H9 (cell line): ENCODE results near the gene CA12. TPM values are rescaled to one million over a fixed set of nuclear protein-coding genes. Genes with fewer than 3 reads are reported as not detected.

Experiments
- DNase-seq: peaks from one replicate; pipeline ENCODE4 v3.0.0-alpha.2; 2017
- H2AFZ ChIP-seq: one replicate; pipeline ENCODE4 v1.6.1; 2013; ENCODE audit warnings: mild to moderate bottlenecking, low read length, control low read depth, moderate library complexity
- H2AK5ac ChIP-seq: 2 replicates; pipeline ENCODE4 v1.6.1; 2013; ENCODE audit warnings: low read length, control low read depth, mixed read lengths; ENCODE audit not compliant: insufficient read length
- H2BK120ac ChIP-seq: one replicate; pipeline ENCODE4 v1.6.1; 2013; ENCODE audit warnings: low read depth, mild to moderate bottlenecking, low read length, control low read depth, inconsistent platforms; ENCODE audit not compliant: poor library complexity, severe bottlenecking
- H2BK12ac ChIP-seq: 2 replicates; pipeline ENCODE4 v1.6.1; 2013; ENCODE audit warnings: low read length, control low read depth, mixed read lengths, low read depth; ENCODE audit not compliant: insufficient read length
- H2BK15ac ChIP-seq: 2 replicates; pipeline ENCODE4 v1.6.1; 2013; ENCODE audit warnings: low read depth, low read length, control low read depth
- H2BK20ac ChIP-seq: one replicate; pipeline ENCODE4 v1.6.1; 2013; ENCODE audit warnings: low read depth, mild to moderate bottlenecking, low read length, control low read depth, inconsistent platforms; ENCODE audit not compliant: poor library complexity, severe bottlenecking
- H2BK5ac ChIP-seq: 2 replicates; pipeline ENCODE4 v1.6.1; 2013; ENCODE audit warnings: low read length, control low read depth, mixed read lengths; ENCODE audit not compliant: insufficient read length
- H3K14ac ChIP-seq: 2 replicates; pipeline ENCODE4 v1.6.1; 2013; ENCODE audit warnings: low read length, control low read depth; ENCODE audit not compliant: insufficient read depth
- H3K18ac ChIP-seq: 2 replicates; pipeline ENCODE4 v1.6.1; 2013; ENCODE audit warnings: low read depth, mild to moderate bottlenecking, mixed read lengths, low read length, control low read depth; ENCODE audit not compliant: insufficient read length
- H3K23ac ChIP-seq: 2 replicates; pipeline ENCODE4 v1.6.1; 2013; ENCODE audit warnings: low read length, control low read depth, mixed read lengths, low read depth; ENCODE audit not compliant: insufficient read length
- H3K23me2 ChIP-seq: 2 replicates; pipeline ENCODE4 v1.6.1; 2013; ENCODE audit warnings: low read depth, mild to moderate bottlenecking, mixed read lengths, low read length, control low read depth; ENCODE audit not compliant: insufficient read length, poor library complexity, severe bottlenecking
- H3K27ac ChIP-seq: 2 replicates; pipeline ENCODE4 v1.5.1; 2013; ENCODE audit warnings: low read length, control low read depth, mixed read lengths, low read depth; ENCODE audit not compliant: insufficient read length
- H3K27me3 ChIP-seq: 2 replicates; pipeline ENCODE4 v1.6.1; 2013; ENCODE audit warnings: low read length, control low read depth, inconsistent platforms; ENCODE audit not compliant: insufficient read depth
- H3K4ac ChIP-seq: 2 replicates; pipeline ENCODE4 v1.6.1; 2013; ENCODE audit warnings: low read depth, mild to moderate bottlenecking, control low read depth, inconsistent platforms, low read length, moderate library complexity
- H3K4me1 ChIP-seq: 2 replicates; pipeline ENCODE4 v1.6.1; 2013; ENCODE audit warnings: low read length, control low read depth, inconsistent platforms; ENCODE audit not compliant: insufficient read depth
- H3K4me2 ChIP-seq: 2 replicates; pipeline ENCODE4 v1.6.1; 2013; ENCODE audit warnings: low read length, control low read depth, mixed read lengths; ENCODE audit not compliant: insufficient read length, insufficient read depth
- H3K56ac ChIP-seq: 2 replicates; pipeline ENCODE4 v1.6.1; 2013; ENCODE audit warnings: low read depth, mild to moderate bottlenecking, mixed read lengths, low read length, control low read depth; ENCODE audit not compliant: insufficient read length
- H3K79me1 ChIP-seq: 2 replicates; pipeline ENCODE4 v1.6.1; 2013; ENCODE audit warnings: low read depth, mild to moderate bottlenecking, moderate library complexity, low read length, control low read depth, inconsistent platforms; ENCODE audit not compliant: insufficient read depth, poor library complexity, severe bottlenecking
- H3K79me2 ChIP-seq: 2 replicates; pipeline ENCODE4 v1.6.1; 2013; ENCODE audit warnings: low read length, control low read depth, inconsistent platforms; ENCODE audit not compliant: insufficient read depth
- H3K9ac ChIP-seq: 2 replicates; pipeline ENCODE4 v1.6.1; 2013; ENCODE audit warnings: low read length, control low read depth, mixed read lengths; ENCODE audit not compliant: insufficient read length; ENCODE audit errors: extremely low read depth
- H3K9me3 ChIP-seq: one replicate; pipeline ENCODE4 v1.6.1; 2013; ENCODE audit warnings: low read depth, low read length, inconsistent platforms; ENCODE audit not compliant: control insufficient read depth
- H3T11ph ChIP-seq: one replicate; pipeline ENCODE4 v1.6.1; 2013; ENCODE audit warnings: mild to moderate bottlenecking, low read length, control low read depth, inconsistent platforms
- H4K20me1 ChIP-seq: one replicate; pipeline ENCODE4 v1.6.1; 2013; ENCODE audit not compliant: control insufficient read depth, insufficient read length, insufficient read depth
- H4K5ac ChIP-seq: 2 replicates; pipeline ENCODE4 v1.6.1; 2013; ENCODE audit warnings: low read depth, mild to moderate bottlenecking, mixed read lengths, low read length, control low read depth; ENCODE audit not compliant: insufficient read length
- H4K8ac ChIP-seq: replicated peaks from 2 replicates; pipeline ENCODE4 v1.6.1; 2013; ENCODE audit warnings: low read length, control low read depth, mixed read lengths, low read depth; ENCODE audit not compliant: insufficient read length
- H4K91ac ChIP-seq: 2 replicates; pipeline ENCODE4 v1.6.1; 2013; ENCODE audit warnings: low read depth, mild to moderate bottlenecking, moderate library complexity, mixed read lengths, low read length, control low read depth; ENCODE audit not compliant: insufficient read length
- H3K27ac Mint-ChIP-seq, 3 experiments: 2 replicates in 2 of 3; 3 replicates in 1 of 3; pipeline ENCODE4 v1.8.0; 2020 to 2021; ENCODE audit warnings: mixed read lengths in 3 of 3, mild to moderate bottlenecking in 1 of 3, moderate library complexity in 1 of 3
- H3K27me3 Mint-ChIP-seq: 2 replicates; pipeline ENCODE4 v1.8.0; 2021; ENCODE audit warnings: low read depth, mild to moderate bottlenecking, moderate library complexity, mixed read lengths
- H3K36me3 Mint-ChIP-seq, 3 experiments: 2 replicates in 2 of 3; 3 replicates in 1 of 3; pipeline ENCODE4 v1.8.0; 2020 to 2021; ENCODE audit warnings: low read depth in 3 of 3, mixed read lengths in 3 of 3; ENCODE audit not compliant: insufficient read depth in 1 of 3
- H3K4me1 Mint-ChIP-seq, 2 experiments: 2 replicates each; pipeline ENCODE4 v1.8.0; 2020; ENCODE audit warnings: mixed read lengths in 2 of 2
- H3K4me3 Mint-ChIP-seq, 2 experiments: 2 replicates in 1 of 2; 3 replicates in 1 of 2; pipeline ENCODE4 v1.8.0; 2020 to 2021; ENCODE audit warnings: mild to moderate bottlenecking in 2 of 2, mixed read lengths in 2 of 2, moderate library complexity in 1 of 2
- H3K9me3 Mint-ChIP-seq, 2 experiments: 2 replicates in 1 of 2; 3 replicates in 1 of 2; pipeline ENCODE4 v1.8.0; 2020; ENCODE audit warnings: mild to moderate bottlenecking in 2 of 2, mixed read lengths in 2 of 2, moderate library complexity in 1 of 2
- WGBS: extraction: QIAGEN DNeasy Blood & Tissue Kit; methylation state at CpG from one replicate; pipeline ENCODE4 v1.1.7; 2013; ENCODE audit warnings: missing lambda C conversion rate, low lambda C conversion rate, mixed read lengths; ENCODE audit not compliant: insufficient read length; ENCODE audit errors: extremely low coverage; 5-methylcytosine and 5-hydroxymethylcytosine counted together
- total RNA-seq: library from RNA; stranded (reverse); gene quantifications from 2 replicates; pipeline ENCODE4 v1.2.1, GENCODE V29; 2021
- TF ChIP-seq, protein P1 (sequence below): fragments of 200-600 bp; sonication (generic); conservative IDR thresholded peaks from 3 replicates; pipeline ENCODE4 v1.8.0; 2021; ENCODE audit warnings: antibody characterized with exemption, mild to moderate bottlenecking

The CA12 gene
- total RNA-seq, 1 experiment from 2014 or later = 0.68 TPM

DNA sequence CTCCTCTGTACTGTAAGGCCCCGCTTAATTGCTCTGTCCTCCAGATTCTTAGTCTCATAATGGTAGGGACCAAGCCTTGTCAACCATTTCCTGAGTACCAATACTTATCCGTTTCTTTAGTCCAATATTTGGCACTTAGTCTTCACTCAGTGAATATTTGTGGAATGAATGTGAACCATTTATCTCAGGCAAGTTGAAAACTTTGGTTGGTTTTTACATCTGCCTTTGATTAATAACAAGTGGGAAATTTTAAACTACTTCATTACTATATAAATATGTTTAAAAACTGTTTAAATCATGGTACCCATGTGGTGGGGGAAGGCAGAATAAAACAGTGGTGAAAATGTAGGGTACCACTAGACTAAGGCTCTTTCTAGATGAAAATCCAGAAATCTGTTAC is 15.2 kb downstream of the CA12 start:
- no peaks in the 10 kb centered on the region for H3K79me2 ChIP-seq
- no peak overlapping the region for H4K91ac ChIP-seq
- H3K79me1 ChIP-seq = no peaks in the 10 kb centered on the region
- no peaks in the 10 kb centered on the region for H3K9me3 ChIP-seq
- no peak overlapping the region for H2BK15ac ChIP-seq
- H3K4ac ChIP-seq = no peak overlapping the region
- peaks cover 32 to 33% of the 10 kb centered on the region in 2 experiments for H3K4me1 Mint-ChIP-seq
- no peak for DNase-seq
- WGBS = no CpG with 5 or more reads among the region's 2 CpGs
- no peak overlapping the region for H3T11ph ChIP-seq
- H3K36me3 Mint-ChIP-seq = no peaks in the 10 kb centered on the region
- H3K27me3 Mint-ChIP-seq = no peaks in the 10 kb centered on the region; the same call in 1 of the 2 replicates
- no peak overlapping the region for H2AK5ac ChIP-seq
- H2AFZ ChIP-seq = no peak overlapping the region
- no peaks in the 10 kb centered on the region for H3K27me3 ChIP-seq
- H2BK12ac ChIP-seq = no peak overlapping the region
- no peaks in the 10 kb centered on the region for H3K9me3 Mint-ChIP-seq
- no peak overlapping the region for H4K5ac ChIP-seq
- no peak overlapping the region for H3K56ac ChIP-seq
- TF ChIP-seq, protein P1, sequence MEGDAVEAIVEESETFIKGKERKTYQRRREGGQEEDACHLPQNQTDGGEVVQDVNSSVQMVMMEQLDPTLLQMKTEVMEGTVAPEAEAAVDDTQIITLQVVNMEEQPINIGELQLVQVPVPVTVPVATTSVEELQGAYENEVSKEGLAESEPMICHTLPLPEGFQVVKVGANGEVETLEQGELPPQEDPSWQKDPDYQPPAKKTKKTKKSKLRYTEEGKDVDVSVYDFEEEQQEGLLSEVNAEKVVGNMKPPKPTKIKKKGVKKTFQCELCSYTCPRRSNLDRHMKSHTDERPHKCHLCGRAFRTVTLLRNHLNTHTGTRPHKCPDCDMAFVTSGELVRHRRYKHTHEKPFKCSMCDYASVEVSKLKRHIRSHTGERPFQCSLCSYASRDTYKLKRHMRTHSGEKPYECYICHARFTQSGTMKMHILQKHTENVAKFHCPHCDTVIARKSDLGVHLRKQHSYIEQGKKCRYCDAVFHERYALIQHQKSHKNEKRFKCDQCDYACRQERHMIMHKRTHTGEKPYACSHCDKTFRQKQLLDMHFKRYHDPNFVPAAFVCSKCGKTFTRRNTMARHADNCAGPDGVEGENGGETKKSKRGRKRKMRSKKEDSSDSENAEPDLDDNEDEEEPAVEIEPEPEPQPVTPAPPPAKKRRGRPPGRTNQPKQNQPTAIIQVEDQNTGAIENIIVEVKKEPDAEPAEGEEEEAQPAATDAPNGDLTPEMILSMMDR = no peak
- no peak overlapping the region for H2BK5ac ChIP-seq
- no peak overlapping the region for H3K18ac ChIP-seq
- H2BK20ac ChIP-seq = no peak overlapping the region
- H3K14ac ChIP-seq = no peak overlapping the region
- H4K8ac ChIP-seq = no peak overlapping the region
- H3K4me3 Mint-ChIP-seq = no peak overlapping the region
- no peak overlapping the region for H2BK120ac ChIP-seq
- H3K4me1 ChIP-seq = peaks cover 9% of the 10 kb centered on the region; the same call in 1 of the 2 replicates
- H3K27ac Mint-ChIP-seq = no peak overlapping the region
- H3K27ac ChIP-seq = no peak overlapping the region
- no peaks in the 10 kb centered on the region for H3K23me2 ChIP-seq
- no peak overlapping the region for H3K9ac ChIP-seq
- no peaks in the 10 kb centered on the region for H4K20me1 ChIP-seq
- H3K4me2 ChIP-seq = no peak overlapping the region
- no peak overlapping the region for H3K23ac ChIP-seq
